Measurements from ENCODE around the gene HOXB1.
"Not testable (repeated sequence)": the region's sequence is repeated elsewhere in the genome, so short reads cannot be mapped to it uniquely, and the experiment has no call there.

Gene HOXB1

DNA sequence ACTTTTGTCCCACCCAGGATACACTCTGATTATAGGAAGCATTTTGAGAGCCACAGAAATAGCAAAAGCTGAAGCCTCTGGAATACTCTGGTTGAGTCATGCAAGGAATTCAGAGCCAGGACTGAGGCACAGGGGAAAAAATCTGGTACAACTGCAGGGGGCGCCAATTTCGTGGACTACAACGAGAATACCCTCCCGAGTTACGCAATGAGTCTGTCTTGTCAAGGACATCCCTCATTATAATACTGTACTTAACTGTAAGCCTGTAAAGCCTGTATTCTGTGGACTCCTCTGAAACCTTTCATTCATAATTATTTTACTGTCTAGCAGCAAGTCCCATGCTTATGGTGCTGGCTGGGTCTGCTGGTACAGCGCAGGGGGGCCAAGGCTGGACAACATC lies 7.8 kb downstream of the HOXB1 start:
- in situ Hi-C loops (cut with HindIII; ENCODE audit: low sequenced_read_pairs) = no loop called here

DNA sequence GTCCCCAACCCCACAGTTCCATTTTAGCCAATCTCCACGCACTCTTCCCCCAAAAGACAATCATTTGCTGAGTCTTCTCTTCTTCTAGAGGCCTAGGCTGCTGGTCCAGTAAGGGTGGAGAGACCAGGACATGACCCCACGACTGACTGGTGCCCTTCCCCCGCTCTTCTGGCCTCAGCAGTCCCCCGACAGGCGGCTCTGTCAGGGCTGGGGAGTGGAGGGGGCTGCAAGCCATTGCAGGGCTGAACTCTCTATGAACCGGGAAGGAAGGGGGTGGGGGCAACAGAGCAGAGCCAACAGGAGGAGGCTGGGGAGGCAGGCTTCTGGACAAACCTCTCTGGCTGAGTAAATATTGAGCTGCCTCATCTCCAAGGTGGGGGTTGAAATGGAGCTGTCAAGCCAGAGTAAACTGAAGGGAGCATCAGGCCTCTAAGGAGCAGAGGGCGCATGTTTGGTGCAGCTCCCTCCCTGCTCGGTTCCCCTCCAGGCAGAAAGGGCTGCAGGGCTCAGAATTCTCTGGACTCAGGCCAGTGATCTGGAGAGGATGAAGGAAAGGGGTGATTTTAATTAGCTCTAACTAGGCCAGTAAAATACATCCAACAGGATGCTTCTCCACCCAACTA lies 8.7 kb downstream of the HOXB1 start:
- in situ Hi-C loops (cut with HindIII; ENCODE audit: low sequenced_read_pairs) = no loop called here

DNA sequence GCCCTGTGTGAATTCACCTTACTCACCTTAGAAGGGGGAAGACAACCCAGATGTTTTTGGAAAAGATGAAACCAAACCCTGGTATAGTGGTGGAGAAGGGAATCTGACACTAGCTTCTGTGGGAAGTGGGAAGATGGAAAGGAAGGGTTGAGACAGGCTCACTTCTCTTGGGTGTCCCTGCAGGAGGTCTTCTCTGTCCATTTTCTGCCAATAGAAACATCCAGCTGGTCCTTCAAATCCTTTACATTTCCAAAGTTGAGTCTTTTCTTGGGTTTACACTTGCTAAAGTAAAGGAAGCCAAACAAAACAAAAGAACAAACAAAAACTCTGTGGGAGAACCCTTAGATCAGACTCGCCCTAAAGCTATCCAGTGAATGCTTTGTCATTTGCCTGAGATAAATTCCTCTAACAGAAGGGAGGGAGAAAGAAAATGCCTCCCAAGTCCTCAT lies 10.2 kb downstream of the HOXB1 start:
- in situ Hi-C loops (cut with HindIII; ENCODE audit: low sequenced_read_pairs) = no loop called here

- in situ Hi-C loops (cut with HindIII; ENCODE audit: low sequenced_read_pairs) = no loop called here
Measured at GRCh38 chr17:48519427-48519826, 11.4 kb downstream of the HOXB1 start.

- in situ Hi-C loops (cut with HindIII; ENCODE audit: low sequenced_read_pairs) = no loop called here
Measured at GRCh38 chr17:48517478-48517877, 13.3 kb downstream of the HOXB1 start.

DNA sequence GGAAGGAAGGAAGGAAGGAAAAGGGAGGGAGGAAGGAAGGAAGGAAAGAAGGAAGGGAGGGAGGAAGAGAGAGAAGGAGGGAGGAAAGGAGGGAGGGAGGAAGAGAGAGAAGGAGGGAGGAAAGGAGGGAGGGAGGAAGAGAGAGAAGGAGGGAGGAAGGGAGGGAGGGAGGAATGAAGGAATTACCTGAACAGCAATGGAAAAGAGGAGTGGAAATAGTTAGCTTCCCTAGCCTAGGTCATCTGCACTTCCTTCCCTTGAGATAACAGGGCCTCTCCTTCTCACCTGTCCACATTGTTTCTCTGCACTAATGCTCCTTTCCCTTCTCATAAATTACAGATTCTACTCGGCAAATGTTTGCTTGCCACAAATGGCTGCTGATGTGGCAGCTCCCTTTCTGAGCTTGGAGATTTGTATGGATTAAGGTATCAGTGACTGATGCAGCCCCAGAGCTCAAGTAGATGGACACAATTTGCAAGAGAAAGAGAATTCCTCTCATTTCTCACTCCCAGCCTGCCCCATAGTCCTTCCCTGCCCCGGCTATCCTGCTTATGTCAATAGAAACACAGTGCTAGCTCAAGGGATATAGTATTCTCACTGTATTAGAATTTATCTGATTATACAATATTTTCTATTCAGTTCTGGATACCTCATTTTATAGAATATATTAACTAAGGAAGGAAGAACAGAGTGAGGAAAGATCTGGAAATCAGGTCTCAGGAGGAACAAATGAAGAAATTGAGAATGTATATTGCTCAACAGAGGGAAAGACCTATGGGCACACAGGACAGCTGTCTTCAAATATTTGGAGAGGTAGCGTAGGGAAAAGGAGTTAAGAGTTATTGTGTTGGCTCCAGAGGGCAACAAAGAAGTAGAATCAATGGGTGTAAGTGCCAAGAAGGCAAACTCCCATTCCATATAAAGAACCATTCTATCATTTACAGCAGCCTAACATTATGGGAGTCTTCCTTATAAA lies 14.6 kb downstream of the HOXB1 start:
- in situ Hi-C loops (cut with HindIII; ENCODE audit: low sequenced_read_pairs) = no loop called here

DNA sequence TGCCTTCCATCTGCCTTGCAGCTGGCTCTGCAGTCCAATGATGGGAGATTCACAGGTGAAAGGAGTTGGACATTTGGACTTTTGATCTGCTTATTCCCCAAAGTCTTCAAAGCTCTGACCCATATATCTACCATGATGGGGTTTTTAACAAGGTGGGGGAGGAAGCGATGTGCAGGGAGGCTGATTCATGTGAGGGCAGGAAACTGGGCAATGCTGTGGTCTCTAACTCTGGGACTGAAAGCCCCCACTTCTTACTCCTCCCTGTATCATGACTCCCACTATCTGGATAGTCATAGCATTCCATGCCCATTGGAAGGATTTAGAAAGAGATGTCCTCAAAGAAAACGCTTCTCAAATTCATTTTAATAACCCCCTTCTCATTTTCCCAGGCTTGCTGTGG lies 16.3 kb downstream of the HOXB1 start:
- in situ Hi-C loops (cut with HindIII; ENCODE audit: low sequenced_read_pairs) = no loop called here

DNA sequence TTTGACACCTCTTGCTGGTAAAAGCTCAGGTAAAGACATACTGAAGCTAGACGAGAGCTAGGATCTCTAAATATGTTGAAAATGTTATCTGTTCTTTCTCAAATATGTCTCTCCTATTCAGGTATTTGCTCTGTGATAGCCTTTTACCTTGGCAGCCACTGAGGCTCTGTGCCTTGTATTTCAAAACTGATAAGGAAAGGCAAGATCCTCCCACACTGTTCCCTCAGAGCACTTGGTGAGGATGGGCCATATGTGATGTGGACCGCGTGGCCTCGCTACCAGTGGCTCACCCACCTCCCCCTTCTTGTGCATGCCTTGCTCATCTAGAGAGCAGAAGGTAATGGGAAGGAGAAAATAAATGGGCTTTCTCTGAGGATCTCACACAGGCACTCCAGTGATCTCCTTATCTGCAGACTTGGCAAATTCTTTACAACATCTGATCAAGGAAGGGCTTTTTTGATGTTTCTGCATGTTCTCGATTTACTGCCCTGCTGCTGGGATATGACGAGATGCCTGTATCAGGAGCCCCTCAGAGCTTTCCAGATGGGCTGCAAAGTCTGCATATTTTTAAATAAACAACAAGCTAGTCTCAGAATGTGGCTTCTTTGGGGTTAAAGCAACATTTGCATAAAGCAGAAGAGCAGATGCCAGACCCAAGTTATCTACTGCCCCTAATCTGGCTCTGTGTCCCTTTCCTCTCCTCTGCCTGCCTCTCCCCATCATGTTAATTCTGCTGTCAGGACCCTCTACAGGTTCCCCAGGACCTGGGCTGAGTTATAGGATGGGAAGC lies 16.9 kb downstream of the HOXB1 start:
- in situ Hi-C loops (cut with HindIII; ENCODE audit: low sequenced_read_pairs) = no loop called here

- in situ Hi-C loops (cut with HindIII; ENCODE audit: low sequenced_read_pairs) = no loop called here
Measured at GRCh38 chr17:48513097-48513496, 17.7 kb downstream of the HOXB1 start.

- in situ Hi-C loops (cut with HindIII; ENCODE audit: low sequenced_read_pairs) = no loop called here
Measured at GRCh38 chr17:48510761-48511604, 19.8 kb downstream of the HOXB1 start.

DNA sequence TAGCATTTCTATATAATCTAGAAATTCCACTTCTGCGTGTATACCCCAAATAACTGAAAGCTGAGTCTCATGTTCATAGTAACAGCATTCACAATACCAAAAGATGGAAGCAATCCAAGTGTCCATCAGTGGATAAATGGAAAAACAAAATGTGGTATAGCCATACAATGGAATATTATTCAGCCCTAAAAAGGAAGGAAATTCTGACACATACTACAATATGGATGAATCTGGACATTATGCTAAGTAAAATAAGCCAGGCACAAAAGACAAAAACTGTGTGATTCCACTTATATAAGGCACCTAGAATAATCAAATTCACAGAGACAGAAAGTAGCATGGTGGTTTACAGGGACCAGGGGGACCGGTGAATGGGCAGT lies 20.4 kb downstream of the HOXB1 start:
- in situ Hi-C loops (cut with HindIII; ENCODE audit: low sequenced_read_pairs) = no loop called here

DNA sequence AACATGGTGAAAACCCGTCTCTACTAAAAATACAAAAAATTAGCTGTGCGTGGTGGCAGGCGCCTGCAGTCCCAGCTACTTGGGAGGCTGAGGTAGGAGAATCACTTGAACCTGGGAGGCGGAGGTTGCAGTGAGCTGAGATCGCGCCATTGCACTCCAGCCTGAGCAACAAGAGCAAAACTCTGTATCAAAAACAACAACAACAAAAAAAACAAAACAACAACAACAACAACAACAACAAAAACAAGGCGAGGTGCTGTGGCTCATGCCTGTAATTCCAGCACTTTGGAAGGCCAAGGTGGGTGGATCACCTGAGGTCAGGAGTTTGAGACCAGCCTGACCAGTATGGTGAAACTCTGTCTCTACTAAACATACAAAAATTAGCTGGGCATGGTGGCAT lies 21.1 kb downstream of the HOXB1 start:
- in situ Hi-C loops (cut with HindIII; ENCODE audit: low sequenced_read_pairs) = not testable (repeated sequence)

GRCh38 chr17:48506246-48506645 lies 24.6 kb downstream of the HOXB1 start:
- in situ Hi-C loops (cut with HindIII; ENCODE audit: low sequenced_read_pairs) = no loop called here

DNA sequence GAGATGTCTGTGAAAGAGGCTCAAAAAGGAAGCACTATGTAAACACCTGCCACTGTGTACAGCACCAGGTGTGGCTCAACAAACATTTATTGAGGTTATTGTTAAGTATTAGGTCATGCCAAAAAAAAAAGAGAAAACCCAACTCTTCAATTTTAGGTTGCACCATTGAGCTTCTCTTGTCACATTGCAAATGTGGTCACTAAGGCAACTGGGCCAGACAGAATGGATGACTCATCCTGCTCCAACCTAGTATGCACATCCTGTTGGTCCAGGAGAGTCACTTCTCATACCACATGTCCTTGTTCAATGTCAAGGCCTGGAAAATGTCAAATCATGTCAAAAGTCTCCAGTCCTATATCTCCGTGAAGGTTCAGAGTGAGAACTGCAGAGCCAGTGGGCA lies 25.0 kb downstream of the HOXB1 start:
- in situ Hi-C loops (cut with HindIII; ENCODE audit: low sequenced_read_pairs) = no loop called here

DNA sequence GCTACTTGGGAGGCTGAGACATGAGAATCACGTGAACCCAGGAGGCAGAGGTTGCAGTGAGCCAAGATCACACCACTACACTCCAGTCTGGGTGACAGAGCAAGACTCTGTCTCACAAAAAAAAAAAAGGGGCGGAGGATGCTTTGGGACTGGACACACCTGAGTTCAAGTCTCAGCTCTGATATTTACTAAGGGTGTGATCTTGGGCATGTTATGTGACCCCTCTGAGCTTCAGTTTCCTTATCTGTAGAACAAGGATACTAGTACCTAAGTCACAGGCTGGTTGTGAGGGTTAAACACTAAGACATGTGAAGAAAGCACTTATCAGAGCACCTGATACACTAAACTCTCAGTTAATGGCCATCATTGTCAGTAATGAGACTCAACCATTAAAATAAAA lies 25.9 kb downstream of the HOXB1 start:
- in situ Hi-C loops (cut with HindIII; ENCODE audit: low sequenced_read_pairs) = no loop called here

GRCh38 chr17:48503747-48504146 lies 27.1 kb downstream of the HOXB1 start:
- in situ Hi-C loops (cut with HindIII; ENCODE audit: low sequenced_read_pairs) = no loop called here

- in situ Hi-C loops (cut with HindIII; ENCODE audit: low sequenced_read_pairs) = no loop called here
Measured at GRCh38 chr17:48502901-48503300, 27.9 kb downstream of the HOXB1 start.

DNA sequence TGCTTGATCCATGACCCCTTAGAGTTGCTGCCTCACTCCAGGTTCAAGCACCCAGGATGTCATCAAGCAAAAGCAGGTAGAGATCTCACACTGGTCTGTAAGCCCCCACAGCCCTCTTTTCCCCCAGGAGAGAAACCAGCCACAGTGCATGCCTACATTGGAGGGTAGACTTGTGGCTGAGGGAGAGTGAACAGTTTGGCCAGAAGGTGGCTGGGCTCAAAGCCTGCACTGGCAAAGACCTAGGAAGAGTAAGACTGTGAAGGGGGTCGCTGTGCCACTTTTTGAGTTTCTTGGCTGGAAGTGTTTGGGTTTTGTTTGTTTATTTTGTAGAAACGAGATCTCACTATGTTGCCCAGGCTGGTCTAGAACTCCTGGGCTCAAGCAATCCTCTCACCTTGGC lies 28.5 kb downstream of the HOXB1 start:
- in situ Hi-C loops (cut with HindIII; ENCODE audit: low sequenced_read_pairs) = no loop called here

DNA sequence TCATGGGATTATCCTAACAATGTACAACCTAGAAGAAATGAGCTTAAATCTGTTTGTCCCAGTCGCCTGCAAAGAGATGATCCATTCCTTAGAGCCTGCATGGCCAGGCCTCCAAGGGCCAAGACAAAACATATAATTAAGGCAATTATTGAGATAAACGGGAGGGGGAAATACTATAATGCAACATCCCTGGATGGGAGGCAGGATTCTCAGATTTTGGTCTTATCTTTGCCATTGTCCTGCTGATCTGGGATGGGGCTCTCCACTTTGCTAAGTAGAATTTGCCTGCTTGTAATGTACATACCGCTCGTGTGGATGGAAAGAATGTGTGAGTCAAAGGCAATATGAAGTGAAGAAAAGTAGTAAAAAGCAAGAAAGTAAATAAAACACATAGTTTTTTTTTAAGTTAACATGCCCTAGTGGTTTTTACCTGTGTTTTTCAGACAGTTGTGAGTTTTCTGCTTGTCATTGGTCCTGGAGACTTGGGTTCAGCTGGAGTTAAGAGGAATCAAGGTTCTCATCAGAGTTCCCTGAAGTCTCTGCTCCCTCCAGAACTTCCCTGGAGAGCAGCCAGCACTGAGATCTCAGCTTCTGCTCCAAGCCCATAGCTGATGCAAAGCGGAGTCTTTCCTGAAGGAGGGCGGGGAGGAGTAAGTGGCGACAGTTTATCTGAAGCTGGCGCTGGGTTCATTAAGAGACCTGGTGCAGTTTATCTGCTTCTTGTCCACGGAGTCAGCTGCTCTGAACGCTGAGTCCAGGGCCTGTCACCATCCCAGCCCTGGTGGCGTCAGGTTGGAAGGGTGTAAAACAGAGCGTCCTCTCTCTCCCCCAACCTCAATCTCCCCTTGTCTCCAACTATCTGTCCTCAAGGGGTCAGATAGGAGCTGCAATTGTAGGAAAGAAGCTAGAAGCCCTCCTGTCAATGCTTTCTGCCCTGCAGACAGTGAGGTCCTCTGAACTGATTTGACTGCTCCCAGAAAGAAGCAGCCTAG lies 30.1 kb downstream of the HOXB1 start:
- in situ Hi-C loops (cut with HindIII; ENCODE audit: low sequenced_read_pairs) = no loop called here
